ENCODE measurements around the gene PCNX2. TPM values are rescaled to one million over a fixed set of nuclear protein-coding genes. Genes with fewer than 3 reads are reported as not detected.

Gene PCNX2
- total and polyA plus RNA-seq, 2 donors (not counting 1 experiment from before 2014, with no cell fraction given): 17.6 to 34.7 TPM

DNA sequence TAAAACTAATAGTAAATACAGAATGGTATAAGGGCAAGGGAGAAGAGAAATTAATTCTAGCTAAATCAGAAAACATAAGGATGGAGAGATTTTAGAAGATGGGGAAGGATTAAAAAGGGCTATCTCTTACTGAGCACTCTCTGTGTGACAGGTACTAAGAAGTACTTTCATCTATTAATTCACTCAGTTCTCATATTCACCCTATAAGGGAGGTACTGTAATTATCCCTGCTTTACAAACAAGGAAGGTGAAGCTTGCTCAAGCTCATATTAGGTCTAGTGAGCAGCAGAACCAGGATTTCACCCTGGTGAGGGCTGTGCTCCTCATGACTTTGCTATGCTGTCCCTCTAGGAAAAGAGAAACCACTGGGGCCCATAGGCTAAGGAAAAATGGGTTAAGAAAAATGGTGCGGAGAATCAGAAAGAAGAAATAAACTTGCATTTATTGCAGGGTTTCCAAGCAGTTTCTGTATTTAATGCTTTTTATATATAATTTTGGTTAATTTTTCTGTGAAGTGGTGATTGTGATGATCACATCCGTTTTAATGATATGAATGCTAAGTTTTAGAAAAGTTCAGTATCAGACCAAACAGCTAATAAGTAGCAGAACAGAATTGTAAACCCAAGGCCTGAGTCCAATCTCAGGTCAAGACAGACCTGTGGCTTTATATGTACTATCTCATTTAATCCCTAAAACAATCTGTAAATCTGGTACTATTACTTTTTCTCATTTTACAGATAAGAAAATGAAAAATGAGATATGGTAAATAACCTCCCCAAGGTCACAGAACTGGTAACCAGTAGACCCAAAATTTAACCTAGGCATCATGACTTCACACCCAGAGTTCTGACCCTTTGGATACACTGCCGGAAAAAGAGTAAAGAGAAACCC, 1.7 kb downstream of the PCNX2 start:
- no peaks in the 10 kb centered on the region for H3K9me3 ChIP-seq (ENCODE audit: control extremely low read depth in 1 of 3, control insufficient read depth in 2 of 3, insufficient read depth in 1 of 3, low read length in 2 of 3)
- Mint-ChIP-seq H3K9me3 (ENCODE audit: insufficient read depth) (no peaks in the 10 kb centered on the region), H3K4me3 (peak overlapping the region; percentile 33), H3K4me1 (peaks cover 14% of the 10 kb centered on the region), H3K27me3 (no peaks in the 10 kb centered on the region), H3K27ac (no peak overlapping the region)
- H3K4me2 ChIP-seq (replicated peaks; ENCODE audit: low read depth, low read length, poor library complexity, severe bottlenecking): no peak overlapping the region
- CTCF ChIA-PET: interaction anchor here (1.4 to 1.8 kb wide), 2 partner anchors 11 to 14 kb away, joined by 4 to 6 read pairs; no protein-coding TSS in a partner anchor
- no peak overlapping the region for H3K4me3 ChIP-seq (ENCODE audit: control extremely low read depth in 1 of 5, extremely low read depth in 1 of 5, insufficient read depth in 1 of 5, low read depth in 2 of 5, low read length in 4 of 5)
- H3K4me1 ChIP-seq (ENCODE audit: control insufficient read depth in 2 of 2, insufficient read depth in 2 of 2, low read length in 2 of 2): peaks cover 11 to 13% of the 10 kb centered on the region in 2 donors
- no peaks in the 10 kb centered on the region for H3K79me2 ChIP-seq (ENCODE audit: control insufficient read depth, insufficient read depth, low read length)
- H3K27me3 ChIP-seq (replicated peaks in 1 of 4; ENCODE audit: control extremely low read depth in 1 of 4, control insufficient read depth in 3 of 4, insufficient read depth in 4 of 4, low read length in 3 of 4): no peaks in the 10 kb centered on the region
- no peak for ATAC-seq (ENCODE audit: low read depth)
- H3K9ac ChIP-seq (ENCODE audit: low read length): no peak overlapping the region
- H3K36me3 ChIP-seq (replicated peaks in 1 of 2; ENCODE audit: control extremely low read depth in 1 of 2, control insufficient read depth in 1 of 2, extremely low read depth in 1 of 2, insufficient read depth in 2 of 2, low read length in 1 of 2): no peaks in the 10 kb centered on the region
- POLR2A ChIA-PET: no interaction called here
- no peak for DNase-seq
- H4K20me1 ChIP-seq (ENCODE audit: control insufficient read depth, insufficient read depth, low read length, poor library complexity, severe bottlenecking): no peaks in the 10 kb centered on the region
- WGBS (ENCODE audit: insufficient coverage): no CpG with 5 or more reads among the region's 3 CpGs
- H3K27ac ChIP-seq (ENCODE audit: low read length in 2 of 2): no peak overlapping the region
- no peak for TF ChIP-seq EZH2 (IDR thresholded peaks at IDR 0.05; ENCODE audit: borderline replicate concordance, insufficient read depth, low read depth, low read length, poor library complexity, severe bottlenecking)
- TF ChIP-seq, protein P1, sequence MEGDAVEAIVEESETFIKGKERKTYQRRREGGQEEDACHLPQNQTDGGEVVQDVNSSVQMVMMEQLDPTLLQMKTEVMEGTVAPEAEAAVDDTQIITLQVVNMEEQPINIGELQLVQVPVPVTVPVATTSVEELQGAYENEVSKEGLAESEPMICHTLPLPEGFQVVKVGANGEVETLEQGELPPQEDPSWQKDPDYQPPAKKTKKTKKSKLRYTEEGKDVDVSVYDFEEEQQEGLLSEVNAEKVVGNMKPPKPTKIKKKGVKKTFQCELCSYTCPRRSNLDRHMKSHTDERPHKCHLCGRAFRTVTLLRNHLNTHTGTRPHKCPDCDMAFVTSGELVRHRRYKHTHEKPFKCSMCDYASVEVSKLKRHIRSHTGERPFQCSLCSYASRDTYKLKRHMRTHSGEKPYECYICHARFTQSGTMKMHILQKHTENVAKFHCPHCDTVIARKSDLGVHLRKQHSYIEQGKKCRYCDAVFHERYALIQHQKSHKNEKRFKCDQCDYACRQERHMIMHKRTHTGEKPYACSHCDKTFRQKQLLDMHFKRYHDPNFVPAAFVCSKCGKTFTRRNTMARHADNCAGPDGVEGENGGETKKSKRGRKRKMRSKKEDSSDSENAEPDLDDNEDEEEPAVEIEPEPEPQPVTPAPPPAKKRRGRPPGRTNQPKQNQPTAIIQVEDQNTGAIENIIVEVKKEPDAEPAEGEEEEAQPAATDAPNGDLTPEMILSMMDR (IDR thresholded peaks at IDR 0.05): no peak
- intact Hi-C loops (cut with micrococcal nuclease): no loop called here
- no peak overlapping the region for H2AFZ ChIP-seq (ENCODE audit: insufficient read depth, low read depth, low read length, poor library complexity, severe bottlenecking)

DNA sequence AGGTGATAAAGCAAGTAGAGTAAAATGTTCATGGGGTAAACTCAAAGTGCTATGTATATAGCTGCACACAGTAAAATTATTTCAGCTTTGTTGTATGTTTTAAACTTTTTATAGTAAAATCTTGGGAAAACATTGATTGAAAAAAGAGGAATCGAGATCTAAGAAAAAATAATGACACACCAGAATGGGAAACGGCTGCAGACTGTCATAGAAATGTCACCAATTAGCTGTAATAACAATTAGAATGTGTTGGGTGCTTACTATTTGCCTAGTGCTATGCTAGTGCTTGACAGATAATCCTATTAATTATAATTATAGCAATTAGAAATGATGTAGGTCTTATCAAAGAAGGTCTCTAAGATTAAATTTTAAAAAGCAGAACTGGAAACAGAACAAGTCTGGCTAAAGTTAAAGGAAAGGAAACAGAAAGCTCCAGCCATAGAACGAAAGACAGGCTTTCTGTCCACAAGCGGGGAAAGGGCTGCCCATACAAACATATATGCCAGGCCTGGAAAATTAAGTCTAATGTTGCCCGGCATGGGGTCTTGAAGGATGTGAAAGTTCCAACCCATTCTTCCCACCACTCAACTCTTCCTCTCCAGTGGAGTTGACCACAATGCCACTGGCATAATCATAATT, 5.0 kb downstream of the PCNX2 start:
- ChIA-PET POLR2A (no interaction called here), CTCF (interaction anchor here (0.6 to 1.3 kb wide), 3 partner anchors 15 to 99 kb away, joined by 3 read pairs; no protein-coding TSS in a partner anchor)
- Mint-ChIP-seq H3K27me3 (no peaks in the 10 kb centered on the region), H3K4me3 (no peak overlapping the region), H3K9me3 (ENCODE audit: insufficient read depth) (no peaks in the 10 kb centered on the region), H3K27ac (no peak overlapping the region), H3K4me1 (peaks cover 10% of the 10 kb centered on the region)
- H3K9ac ChIP-seq (ENCODE audit: low read length): no peak overlapping the region
- 20% methylated on average over 1 of the region's 5 CpGs for WGBS (ENCODE audit: insufficient coverage)
- intact Hi-C loops (cut with micrococcal nuclease): no loop called here
- no peak overlapping the region for H3K4me3 ChIP-seq (ENCODE audit: control extremely low read depth in 1 of 5, extremely low read depth in 1 of 5, insufficient read depth in 1 of 5, low read depth in 2 of 5, low read length in 4 of 5)
- H3K4me2 ChIP-seq (replicated peaks; ENCODE audit: low read depth, low read length, poor library complexity, severe bottlenecking): no peak overlapping the region
- no peaks in the 10 kb centered on the region for H4K20me1 ChIP-seq (ENCODE audit: control insufficient read depth, insufficient read depth, low read length, poor library complexity, severe bottlenecking)
- no peak overlapping the region for H3K27ac ChIP-seq (ENCODE audit: low read length in 2 of 2)
- H3K9me3 ChIP-seq (ENCODE audit: control extremely low read depth in 1 of 3, control insufficient read depth in 2 of 3, insufficient read depth in 1 of 3, low read length in 2 of 3): no peaks in the 10 kb centered on the region
- H3K79me2 ChIP-seq (ENCODE audit: control insufficient read depth, insufficient read depth, low read length): no peaks in the 10 kb centered on the region
- no peak for ATAC-seq (ENCODE audit: low read depth)
- H3K4me1 ChIP-seq (ENCODE audit: control insufficient read depth in 2 of 2, insufficient read depth in 2 of 2, low read length in 2 of 2): peaks cover 6% of the 10 kb centered on the region in 2 donors
- no peaks in the 10 kb centered on the region for H3K27me3 ChIP-seq (replicated peaks in 1 of 4; ENCODE audit: control extremely low read depth in 1 of 4, control insufficient read depth in 3 of 4, insufficient read depth in 4 of 4, low read length in 3 of 4)
- no peak overlapping the region for H2AFZ ChIP-seq (ENCODE audit: insufficient read depth, low read depth, low read length, poor library complexity, severe bottlenecking)
- no peak for DNase-seq
- no peaks in the 10 kb centered on the region for H3K36me3 ChIP-seq (replicated peaks in 1 of 2; ENCODE audit: control extremely low read depth in 1 of 2, control insufficient read depth in 1 of 2, extremely low read depth in 1 of 2, insufficient read depth in 2 of 2, low read length in 1 of 2)
- TF ChIP-seq, protein P1 (IDR thresholded peaks at IDR 0.05): no peak
- no peak for TF ChIP-seq EZH2 (IDR thresholded peaks at IDR 0.05; ENCODE audit: borderline replicate concordance, insufficient read depth, low read depth, low read length, poor library complexity, severe bottlenecking)

Measured in B cell (primary cell).